GM21447 (cell line): ENCODE results near the gene COL4A1.

Source experiments
- ATAC-seq: cut with Tn5 transposase; IDR thresholded peaks from one replicate; pipeline ENCODE4 v1.9.1; 2021; ENCODE audit not compliant: unreplicated experiment

The COL4A1 gene

GRCh38 chr13:110209950-110210603 lies 96.9 kb downstream of the COL4A1 start:
- no peak for ATAC-seq

DNA sequence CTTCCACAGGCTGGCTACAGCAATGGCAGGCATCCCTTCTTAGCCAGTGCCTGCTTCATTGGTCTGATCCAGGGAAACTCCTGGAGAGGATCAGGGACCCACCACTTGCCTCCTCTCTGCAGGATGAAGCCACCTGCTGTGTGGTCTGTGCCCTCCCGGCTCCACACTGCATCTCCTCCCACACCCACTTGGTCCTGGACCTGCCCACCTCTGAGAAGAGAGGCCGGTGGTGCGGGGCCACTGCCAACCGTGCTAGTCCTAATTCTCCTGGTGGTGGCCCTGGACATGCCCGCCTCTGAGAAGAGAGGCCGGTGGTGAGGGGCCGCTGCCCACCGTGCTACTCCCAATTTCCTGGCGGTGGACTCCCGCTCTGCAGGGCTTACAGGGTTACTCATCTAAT lies 98.8 kb downstream of the COL4A1 start:
- no peak for ATAC-seq

- no peak for ATAC-seq
These were observed 100.0 kb downstream of the COL4A1 start for GRCh38 chr13:110206996-110207395.

DNA sequence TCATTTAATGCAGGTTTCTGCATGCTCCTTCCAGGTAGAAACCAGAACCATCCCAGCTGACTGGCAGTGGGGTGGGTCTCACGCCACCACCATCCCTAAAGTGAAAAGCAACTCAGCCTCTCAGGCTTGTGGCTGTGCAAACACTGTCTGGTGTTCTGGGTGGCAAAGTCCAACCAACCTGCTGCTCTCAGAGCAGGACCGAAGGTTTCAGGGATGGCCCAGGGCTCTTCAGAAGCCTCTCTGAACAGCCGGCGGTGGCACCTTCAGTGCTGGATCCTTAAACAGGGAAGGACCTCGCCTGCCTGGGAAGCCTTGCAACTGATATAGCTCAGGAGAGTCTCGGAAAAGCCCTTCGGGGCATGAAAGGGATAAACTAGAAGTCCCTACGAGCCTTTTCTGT lies 100.8 kb downstream of the COL4A1 start:
- no peak for ATAC-seq

GRCh38 chr13:110201114-110201513 lies 105.8 kb downstream of the COL4A1 start:
- no peak for ATAC-seq

GRCh38 chr13:110200276-110200870 lies 106.6 kb downstream of the COL4A1 start:
- no peak for ATAC-seq

- no peak for ATAC-seq
These were observed 107.7 kb downstream of the COL4A1 start for GRCh38 chr13:110199046-110199831.

- ATAC-seq, result no peak
These were observed 109.5 kb downstream of the COL4A1 start for GRCh38 chr13:110197471-110197870.

GRCh38 chr13:110197026-110197425 lies 109.9 kb downstream of the COL4A1 start:
- no peak for ATAC-seq

GRCh38 chr13:110195547-110196485 lies 111.1 kb downstream of the COL4A1 start:
- no peak for ATAC-seq

- no peak for ATAC-seq
These were observed 112.5 kb downstream of the COL4A1 start for GRCh38 chr13:110194451-110194850.

DNA sequence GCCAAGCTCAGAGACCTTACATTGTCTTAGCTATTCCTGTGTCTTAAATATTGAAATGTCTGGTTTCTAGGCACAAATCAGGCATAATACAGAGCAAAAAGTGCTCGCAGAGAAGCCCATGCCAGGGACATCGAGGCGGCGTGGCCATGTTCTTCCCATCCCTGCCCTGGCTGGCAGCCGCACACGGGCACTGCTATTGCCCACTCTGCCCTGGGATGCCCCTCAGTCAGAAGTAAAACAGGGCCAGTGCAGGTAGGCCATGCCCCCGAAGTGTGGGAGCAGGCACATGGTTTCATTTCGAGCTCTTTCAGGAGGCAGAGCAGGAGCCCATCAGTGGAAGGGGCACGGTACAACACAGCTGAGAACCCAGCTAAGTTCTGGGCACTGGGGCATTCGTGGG lies 113.5 kb downstream of the COL4A1 start:
- no peak for ATAC-seq

- ATAC-seq, result no peak
These were observed 114.5 kb downstream of the COL4A1 start for GRCh38 chr13:110192472-110192871.

DNA sequence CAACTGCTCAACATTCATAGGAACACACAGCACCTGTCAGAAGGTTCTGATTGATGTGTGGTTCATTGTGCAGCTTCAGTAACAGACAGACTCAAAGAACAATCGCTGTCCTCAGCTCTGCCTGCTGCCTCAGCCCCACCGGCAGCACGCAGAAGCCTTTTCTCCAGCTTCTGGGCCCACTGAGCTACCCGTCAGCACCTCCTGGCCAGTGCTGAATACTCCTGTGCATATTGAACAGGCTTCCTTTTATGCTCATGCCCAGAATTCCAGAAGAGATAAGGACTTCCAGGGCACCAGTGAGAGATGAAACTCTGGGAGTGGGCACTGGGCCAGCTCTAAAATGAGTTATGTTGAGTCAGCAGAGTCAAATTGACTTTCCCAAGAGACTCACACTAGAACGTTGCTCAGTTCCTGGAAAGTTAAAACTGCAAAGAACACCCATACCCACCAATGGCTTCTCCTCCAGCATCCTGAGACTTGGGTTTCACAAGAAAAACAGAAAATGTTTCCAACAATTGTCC lies 119.3 kb downstream of the COL4A1 start:
- no peak for ATAC-seq

DNA sequence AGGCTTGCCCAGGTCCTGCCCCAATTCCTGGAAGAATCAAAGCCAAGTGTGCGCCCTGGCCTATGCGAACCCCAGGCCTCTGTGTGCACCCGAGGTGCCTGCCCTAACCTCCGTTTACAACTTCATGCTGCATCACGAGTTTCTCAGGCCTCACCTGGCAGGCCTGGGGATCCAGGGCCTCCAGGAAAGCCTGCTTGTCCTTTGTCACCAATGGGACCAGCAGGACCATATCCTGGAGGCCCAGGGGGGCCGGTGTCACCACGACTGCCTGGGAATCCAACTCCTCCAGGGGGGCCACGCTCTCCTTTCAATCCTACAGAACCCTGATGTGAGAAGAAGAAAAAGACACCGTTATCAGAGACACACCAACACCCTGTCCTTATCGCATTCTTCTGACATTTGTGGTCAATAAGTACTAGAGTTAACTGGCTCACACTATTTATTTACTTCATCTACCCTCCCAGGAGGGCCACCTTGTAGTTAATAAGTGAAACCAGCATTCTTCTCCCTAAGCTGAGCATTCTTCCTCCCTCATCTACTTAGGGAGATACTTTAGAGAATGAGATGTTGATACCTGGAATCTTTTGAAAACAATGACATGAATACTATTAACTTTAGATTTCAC lies 120.6 kb downstream of the COL4A1 start:
- no peak for ATAC-seq

- ATAC-seq, result no peak
These were observed 121.3 kb downstream of the COL4A1 start for GRCh38 chr13:110185696-110186095.

- no peak for ATAC-seq
These were observed 123.0 kb downstream of the COL4A1 start for GRCh38 chr13:110183910-110184309.

- ATAC-seq, result no peak
These were observed 124.5 kb downstream of the COL4A1 start for GRCh38 chr13:110182461-110182860.

- ATAC-seq, result no peak
These were observed 125.0 kb downstream of the COL4A1 start for GRCh38 chr13:110182003-110182402.

GRCh38 chr13:110179857-110180147 lies 127.2 kb downstream of the COL4A1 start:
- no peak for ATAC-seq
